HG03460 (cell line): Measurements from ENCODE around the gene MPC1L.
"Not testable (repeated sequence)": the region's sequence is repeated elsewhere in the genome, so short reads cannot be mapped to it uniquely, and the experiment has no call there.

Experiments
- ATAC-seq: cut with Tn5 transposase; IDR thresholded peaks from one replicate; pipeline ENCODE4 v1.9.1; 2021; ENCODE audit not compliant: unreplicated experiment

Gene MPC1L

GRCh38 chrX:40623139-40623536 is at the start of gene MPC1L:
Gene MPC1L (plus strand): TSS chrX:40623428. CDS start chrX:40623566, 138 bp downstream.
- ATAC-seq = no peak

GRCh38 chrX:40573763-40574162 is 49.5 kb upstream of the MPC1L start:
- no peak for ATAC-seq

GRCh38 chrX:40575411-40575810 is 47.8 kb upstream of the MPC1L start:
- ATAC-seq = not testable (repeated sequence)

DNA sequence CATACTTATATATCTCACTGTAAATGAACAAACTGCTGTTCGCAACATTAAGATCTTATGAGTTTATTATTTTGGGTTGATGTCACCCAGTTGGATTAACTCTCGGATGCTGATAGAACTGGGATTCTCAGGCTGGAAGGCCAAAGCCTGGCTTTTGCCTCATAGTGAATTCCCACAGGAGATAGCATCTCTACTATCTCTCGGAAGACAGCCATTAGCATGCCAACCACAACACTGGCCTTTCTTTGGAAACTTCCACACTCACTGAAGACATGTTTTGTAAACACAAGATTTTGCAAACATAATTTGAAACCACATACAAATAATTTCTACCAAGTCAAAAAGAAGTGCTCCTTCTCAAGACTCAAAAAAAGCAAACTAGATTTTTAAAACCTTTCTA is 46.9 kb upstream of the MPC1L start:
- ATAC-seq = no peak

DNA sequence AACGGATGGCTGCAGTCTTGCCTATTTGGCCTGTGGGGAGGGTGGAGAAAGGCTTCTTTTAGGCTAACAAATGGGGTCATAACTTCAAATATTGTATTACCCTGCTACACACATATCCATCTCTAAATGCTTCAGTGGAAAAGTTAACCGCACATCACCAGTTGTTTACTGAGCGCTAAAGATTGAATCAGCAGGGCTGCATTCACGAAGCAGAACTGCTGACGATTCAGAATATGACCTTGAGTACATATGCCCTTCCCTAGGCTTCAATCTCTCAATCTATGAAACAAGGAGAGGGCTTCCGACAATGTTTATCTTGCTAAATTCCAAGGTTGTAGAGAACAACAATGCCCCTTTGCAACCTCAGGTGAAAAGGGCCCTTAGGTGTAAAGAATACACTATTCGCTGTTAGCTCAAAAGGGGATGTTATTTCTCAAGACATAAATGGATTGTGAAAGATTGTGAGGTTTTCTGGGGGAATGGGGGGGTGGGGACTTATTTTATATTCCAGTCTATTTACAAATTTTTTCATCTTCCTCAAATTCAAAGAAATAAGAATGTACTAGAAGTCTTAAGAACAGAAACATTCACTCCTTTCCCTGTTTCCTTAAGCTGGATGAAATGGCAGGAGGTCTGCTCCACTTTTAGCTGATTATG is 45.1 kb upstream of the MPC1L start:
- no peak for ATAC-seq

- no peak for ATAC-seq
Observed at GRCh38 chrX:40579141-40579540, 44.1 kb upstream of the MPC1L start.

GRCh38 chrX:40579900-40580536 is 43.2 kb upstream of the MPC1L start:
- peak; percentile 48 for ATAC-seq

DNA sequence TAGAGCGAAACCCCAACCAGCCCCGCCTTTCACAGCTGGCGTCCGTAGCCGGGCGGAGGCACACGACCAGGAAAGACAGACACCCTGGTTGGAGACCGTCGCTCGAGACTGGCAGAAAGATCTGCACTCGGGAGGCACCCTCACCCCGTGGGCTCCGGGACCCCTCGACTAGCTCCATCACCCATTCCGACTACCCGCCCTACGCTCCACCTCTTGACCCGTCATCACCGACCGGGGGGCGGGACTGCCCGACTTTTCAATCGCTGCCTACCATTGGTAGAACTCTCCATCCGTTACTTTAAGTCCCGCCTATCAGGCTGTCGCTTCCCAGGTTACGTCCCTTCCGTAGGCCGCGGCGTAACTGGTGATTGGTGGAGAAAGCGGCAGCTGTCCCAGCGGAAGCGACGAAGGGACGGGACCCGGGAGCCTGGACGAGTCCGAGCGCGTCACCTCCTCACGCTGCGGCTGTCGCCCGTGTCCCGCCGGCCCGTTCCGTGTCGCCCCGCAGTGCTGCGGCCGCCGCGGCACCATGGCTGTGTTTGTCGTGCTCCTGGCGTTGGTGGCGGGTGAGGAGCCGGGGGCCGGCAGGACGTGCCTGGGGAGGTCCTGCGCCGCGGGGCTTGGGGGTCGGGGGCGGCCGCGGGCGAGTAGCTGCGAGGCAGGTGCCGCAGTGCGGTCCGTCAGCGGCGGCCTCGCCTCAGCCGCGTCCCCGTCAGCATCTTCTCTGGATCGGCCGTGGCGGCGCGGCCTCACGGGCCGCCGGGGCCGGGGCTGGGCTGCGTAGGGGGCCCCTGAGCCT is 42.5 kb upstream of the MPC1L start, which contains the start of gene ATP6AP2:
ATP6AP2 (plus strand) TSS at position 434 of the 799 bp plus-strand sequence; CDS start at position 530, 96 bp downstream.
- peak; percentile 93 for ATAC-seq

DNA sequence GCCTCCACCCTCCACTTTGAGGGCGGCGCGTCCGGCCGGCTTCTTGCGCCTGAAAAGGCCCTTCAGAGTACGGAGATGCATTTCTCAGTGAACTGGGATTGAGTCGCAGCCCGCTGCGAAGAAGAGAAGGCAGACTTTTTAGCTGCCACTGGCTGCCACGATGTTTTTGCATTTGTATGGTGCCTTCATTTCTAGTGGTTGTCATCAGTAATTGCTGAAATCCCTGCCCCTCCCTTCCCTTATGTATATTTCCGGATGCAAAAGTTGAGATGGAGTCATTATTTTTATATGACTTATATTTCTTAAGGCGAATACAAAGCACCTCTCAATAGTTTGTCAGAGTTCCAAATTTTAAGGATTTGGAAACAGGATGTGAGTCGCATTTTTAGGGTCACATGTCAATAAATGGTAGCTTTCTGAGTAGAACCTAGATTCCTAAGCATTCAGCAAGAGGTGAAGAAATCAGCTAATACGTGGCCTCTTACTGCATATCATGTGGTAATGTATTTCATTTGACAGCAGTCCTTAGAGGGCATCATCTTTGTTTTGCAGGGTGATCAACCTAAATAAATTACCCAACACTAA is 41.8 kb upstream of the MPC1L start:
- ATAC-seq = no peak

DNA sequence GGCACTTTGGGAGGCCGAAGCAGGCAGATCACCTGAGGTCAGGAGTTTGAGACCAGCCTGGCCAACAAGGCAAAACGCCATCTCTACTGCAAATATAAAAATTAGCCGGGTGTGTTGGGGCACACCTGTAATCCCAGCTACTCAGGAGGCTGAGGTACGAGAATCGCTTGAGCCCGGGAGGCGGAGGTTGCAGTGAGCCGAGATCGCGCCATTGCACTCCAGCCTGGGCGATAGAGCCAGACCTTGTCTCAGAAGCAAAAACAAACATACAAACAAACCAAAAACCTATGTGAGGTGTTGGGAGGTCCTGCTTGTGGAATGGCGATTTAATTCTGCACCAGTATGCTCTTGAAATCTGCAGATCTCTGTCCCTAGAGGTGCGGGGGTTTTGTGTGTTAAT is 41.0 kb upstream of the MPC1L start:
- not testable (repeated sequence) for ATAC-seq

- ATAC-seq = no peak
Observed at GRCh38 chrX:40582811-40583210, 40.4 kb upstream of the MPC1L start.

DNA sequence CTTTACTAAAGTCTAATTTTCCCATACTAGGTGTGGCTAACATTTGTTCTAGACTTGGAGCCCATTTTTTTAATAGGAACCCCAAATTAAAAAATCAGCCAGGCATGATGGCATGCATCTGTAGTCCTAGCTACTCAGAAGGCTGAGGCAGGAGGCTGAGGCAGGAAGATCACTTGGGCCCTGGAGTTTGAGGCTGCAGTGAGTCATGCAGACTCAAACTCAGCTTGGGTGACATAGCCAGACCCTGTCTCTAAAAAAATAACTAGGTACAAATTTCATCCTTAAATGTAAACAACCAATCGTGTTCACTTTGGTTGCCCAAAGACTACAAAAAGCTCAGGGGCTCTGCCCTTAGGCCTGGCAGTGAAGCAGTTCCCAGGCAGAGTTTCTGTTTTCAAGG is 35.6 kb upstream of the MPC1L start:
- not testable (repeated sequence) for ATAC-seq

DNA sequence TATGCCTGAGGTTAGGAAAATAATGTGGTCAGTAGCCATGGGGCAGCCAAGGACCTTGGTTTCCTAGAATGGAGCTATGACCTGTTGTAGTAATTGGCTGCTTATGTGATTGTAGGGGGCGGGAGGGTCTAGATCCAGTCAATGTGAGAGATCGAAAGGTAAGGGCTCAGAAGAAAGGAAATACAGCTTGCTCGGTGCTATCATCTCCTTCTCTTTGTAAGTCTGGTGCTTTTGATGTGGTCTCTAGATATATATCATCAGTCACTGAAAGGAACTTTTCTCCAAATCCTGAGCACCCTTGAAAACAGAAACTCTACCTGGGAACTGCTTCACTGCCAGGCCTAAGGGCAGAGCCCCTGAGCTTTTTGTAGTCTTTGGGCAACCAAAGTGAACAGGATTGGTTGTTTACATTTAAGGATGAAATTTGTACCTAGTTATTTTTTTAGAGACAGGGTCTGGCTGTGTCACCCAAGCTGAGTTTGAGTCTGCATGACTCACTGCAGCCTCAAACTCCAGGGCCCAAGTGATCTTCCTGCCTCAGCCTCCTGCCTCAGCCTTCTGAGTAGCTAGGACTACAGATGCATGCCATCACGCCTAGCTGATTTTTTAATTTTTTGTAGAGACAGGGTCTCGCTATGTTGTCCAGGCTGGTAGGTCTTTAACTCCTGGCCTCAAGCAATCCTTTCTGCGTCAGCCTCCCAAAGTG is 33.5 kb upstream of the MPC1L start:
- not testable (repeated sequence) for ATAC-seq

DNA sequence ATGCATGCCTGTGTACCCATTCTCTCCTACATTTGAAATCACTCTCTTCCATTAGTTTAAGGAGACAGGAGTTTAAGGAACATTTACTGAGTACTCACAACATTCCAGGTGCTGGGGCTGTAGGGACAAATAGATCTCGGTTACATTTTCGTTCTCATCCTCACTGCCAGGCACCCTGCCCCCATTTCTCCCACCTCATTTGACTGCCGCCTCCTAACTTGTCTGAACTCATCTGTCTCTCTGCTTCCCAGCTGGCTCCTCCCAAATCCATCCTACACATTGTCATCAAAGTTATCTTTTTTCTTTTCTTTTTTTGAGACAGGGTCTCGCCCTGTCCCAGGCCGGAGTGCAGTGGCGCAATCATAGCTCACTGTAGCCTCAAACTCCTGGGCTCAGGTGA is 19.8 kb upstream of the MPC1L start:
- no peak for ATAC-seq

- no peak for ATAC-seq
Observed at GRCh38 chrX:40607381-40607780, 15.8 kb upstream of the MPC1L start.

GRCh38 chrX:40612511-40612910 is 10.7 kb upstream of the MPC1L start:
- ATAC-seq = no peak

GRCh38 chrX:40615976-40616375 is 7.3 kb upstream of the MPC1L start:
- no peak for ATAC-seq

DNA sequence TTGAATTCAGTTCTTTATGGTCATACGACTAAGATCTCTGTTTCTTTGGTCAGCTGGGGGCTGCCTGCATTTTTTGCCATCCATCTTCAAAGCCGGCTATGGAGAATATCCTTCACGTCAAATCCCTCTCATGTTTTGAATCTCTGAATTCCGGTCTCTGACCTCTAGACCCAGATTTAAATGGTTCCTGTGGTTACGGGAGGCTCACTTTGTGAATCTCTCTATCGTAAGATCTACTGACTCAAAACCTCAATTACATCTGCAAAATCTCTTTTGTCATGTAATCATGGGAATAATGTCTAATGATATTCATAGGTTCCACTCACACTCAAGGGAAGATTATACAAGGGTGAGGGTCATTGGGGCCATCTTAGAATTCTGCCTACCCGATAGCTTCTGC is 5.7 kb upstream of the MPC1L start:
- ATAC-seq = no peak

DNA sequence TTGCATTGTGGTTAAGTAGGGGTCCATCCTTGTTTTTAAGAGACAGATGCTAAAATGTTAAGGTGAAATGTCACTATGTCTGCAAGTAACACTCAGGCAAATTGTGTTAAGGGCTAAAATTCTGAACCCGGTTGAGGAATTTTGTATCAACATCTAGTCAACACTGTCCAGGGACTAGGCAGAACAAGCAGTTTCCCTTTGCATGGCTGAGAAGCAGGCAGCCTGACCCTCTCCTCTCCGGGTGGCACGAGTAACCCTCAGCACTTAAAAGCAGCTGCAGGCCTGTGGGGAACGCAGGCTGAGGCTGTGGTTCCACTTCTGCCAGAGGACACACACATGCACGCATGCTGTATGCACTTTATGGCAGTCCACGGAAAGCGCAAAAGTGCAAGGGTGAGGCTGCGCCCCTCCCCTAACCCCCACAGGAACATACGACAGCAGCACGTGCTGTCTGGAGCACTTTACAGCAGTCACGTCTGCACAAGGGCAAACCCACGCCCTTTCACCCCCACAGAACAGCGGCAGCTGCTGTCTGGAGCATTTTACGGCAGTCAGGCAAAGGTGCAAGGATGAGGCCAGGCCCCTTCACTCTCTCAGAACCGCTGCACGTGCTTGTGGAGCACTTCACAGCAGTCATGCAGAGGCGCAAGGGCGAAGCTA is 619 bp upstream of the MPC1L start:
- ATAC-seq = no peak

DNA sequence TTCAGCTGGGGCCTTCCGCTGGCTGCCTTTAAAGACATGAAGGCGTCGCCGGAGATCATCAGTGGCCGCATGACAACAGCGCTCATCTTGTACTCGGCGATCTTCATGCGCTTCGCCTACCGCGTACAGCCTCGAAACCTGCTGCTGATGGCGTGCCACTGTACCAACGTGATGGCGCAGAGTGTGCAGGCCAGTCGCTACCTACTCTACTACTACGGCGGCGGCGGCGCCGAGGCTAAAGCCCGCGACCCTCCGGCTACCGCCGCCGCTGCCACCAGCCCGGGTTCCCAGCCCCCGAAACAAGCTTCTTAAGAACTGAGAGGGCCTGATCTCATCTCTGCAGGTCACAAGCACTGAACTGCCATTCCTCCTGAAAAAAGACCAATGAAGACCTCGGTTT is 437 bp downstream of the MPC1L start:
- ATAC-seq = no peak
